IMR-90 (cell line): Measurements from ENCODE around the gene WWP2. TPM values are rescaled to one million over a fixed set of nuclear protein-coding genes. Genes with fewer than 3 reads are reported as not detected.

Experiments
- ATAC-seq: fragments of 200-7000 bp; cut with Tn5 transposase; 2 replicates; pipeline ENCODE4 v1.9.1; 2020; ENCODE audit warnings: low read depth, mild to moderate bottlenecking, moderate library complexity
- BruUV-seq: library from RNA; stranded (reverse); fragments of 400-500 nt; replicated peaks from 2 replicates; lab custom pipeline; 2021; lab: Mats Ljungman, UMichigan
- CTCF ChIA-PET: fragments of 300-600 bp; formaldehyde crosslinking; extraction: SDS; loops from one replicate; lab custom pipeline; 2021; ENCODE audit warnings: antibody characterized with exemption; lab: Yijun Ruan, JAX
- POLR2A ChIA-PET: fragments of 300-600 bp; sonication (Branson Sonifier 250); formaldehyde crosslinking; loops from one replicate; lab custom pipeline; 2022; ENCODE audit warnings: antibody characterized with exemption; ENCODE audit not compliant: unreplicated experiment; lab: Charles Lee
- DNase-seq: peaks from one replicate; pipeline ENCODE4 v3.0.0; 2013
- H2AFZ ChIP-seq: replicated peaks from 2 replicates; pipeline ENCODE3; 2013; ENCODE audit warnings: low read length, mild to moderate bottlenecking; ENCODE audit not compliant: poor library complexity
- H2AK5ac ChIP-seq: 2 replicates; pipeline ENCODE4 v1.6.1; 2013; ENCODE audit warnings: low read depth, low read length, inconsistent platforms
- H2AK9ac ChIP-seq: replicated peaks from 2 replicates; pipeline ENCODE3; 2013; ENCODE audit warnings: mild to moderate bottlenecking, low read depth, low read length, moderate library complexity; ENCODE audit not compliant: poor library complexity
- H2BK120ac ChIP-seq: 2 replicates; pipeline ENCODE4 v1.6.1; 2013; ENCODE audit warnings: low read depth, low read length, inconsistent platforms
- H2BK15ac ChIP-seq: 3 replicates; pipeline ENCODE4 v1.6.1; 2013; ENCODE audit warnings: low read depth, low read length, inconsistent platforms
- H2BK20ac ChIP-seq: 2 replicates; pipeline ENCODE4 v1.6.1; 2013; ENCODE audit warnings: low read depth, mild to moderate bottlenecking, inconsistent platforms, low read length, moderate library complexity
- H2BK5ac ChIP-seq: 2 replicates; pipeline ENCODE4 v1.6.1; 2013; ENCODE audit warnings: mild to moderate bottlenecking, low read depth, low read length, inconsistent platforms; ENCODE audit not compliant: poor library complexity, severe bottlenecking
- H3K14ac ChIP-seq: replicated peaks from 2 replicates; pipeline ENCODE4 v1.6.1; 2013; ENCODE audit warnings: low read depth, low read length, inconsistent platforms
- H3K18ac ChIP-seq: 2 replicates; pipeline ENCODE4 v1.6.1; 2013; ENCODE audit warnings: low read depth, low read length, control low read depth
- H3K23ac ChIP-seq: 2 replicates; pipeline ENCODE4 v1.6.1; 2013; ENCODE audit warnings: low read depth, low read length, inconsistent platforms
- H3K27ac ChIP-seq: 2 replicates; pipeline ENCODE4 v1.5.1; 2013; ENCODE audit warnings: mild to moderate bottlenecking, control low read depth, low read length; ENCODE audit not compliant: insufficient read depth
- H3K27me3 ChIP-seq: 2 replicates; pipeline ENCODE4 v1.6.1; 2013; ENCODE audit warnings: low read length; ENCODE audit not compliant: control insufficient read depth, insufficient read depth
- H3K36me3 ChIP-seq: 2 replicates; pipeline ENCODE4 v1.6.1; 2013; ENCODE audit warnings: low read length, mixed read lengths; ENCODE audit not compliant: control insufficient read depth, insufficient read depth
- H3K4ac ChIP-seq: 2 replicates; pipeline ENCODE4 v1.6.1; 2013; ENCODE audit warnings: low read depth, low read length, inconsistent platforms
- H3K4me1 ChIP-seq: 2 replicates; pipeline ENCODE4 v1.6.1; 2013; ENCODE audit warnings: low read length, mixed read lengths; ENCODE audit not compliant: control insufficient read depth, insufficient read depth
- H3K4me2 ChIP-seq: 2 replicates; pipeline ENCODE4 v1.6.1; 2013; ENCODE audit warnings: low read depth, mild to moderate bottlenecking, control low read depth, low read length, moderate library complexity
- H3K4me3 ChIP-seq: 2 replicates; pipeline ENCODE4 v1.5.1; 2013; ENCODE audit warnings: low read depth, mild to moderate bottlenecking, control low read depth, low read length, moderate library complexity; ENCODE audit not compliant: insufficient read depth
- H3K56ac ChIP-seq: 2 replicates; pipeline ENCODE4 v1.6.1; 2013; ENCODE audit warnings: low read length, inconsistent platforms; ENCODE audit not compliant: insufficient read depth; ENCODE audit errors: extremely low read depth
- H3K79me1 ChIP-seq, 2 experiments: 2 replicates each; pipeline ENCODE4 v1.6.1; 2013; ENCODE audit warnings: low read length in 2 of 2, inconsistent platforms in 1 of 2, low read depth in 1 of 2
- H3K9ac ChIP-seq: 2 replicates; pipeline ENCODE4 v1.6.1; 2013; ENCODE audit warnings: low read depth, low read length, control low read depth
- H3K9me1 ChIP-seq: 2 replicates; pipeline ENCODE4 v1.6.1; 2013; ENCODE audit warnings: low read length, inconsistent platforms; ENCODE audit not compliant: insufficient read depth
- H3K9me3 ChIP-seq: 2 replicates; pipeline ENCODE4 v1.6.1; 2013; ENCODE audit warnings: low read length; ENCODE audit not compliant: control insufficient read depth, insufficient read depth
- H4K20me1 ChIP-seq: 2 replicates; pipeline ENCODE4 v1.6.1; 2013; ENCODE audit warnings: low read length, inconsistent platforms; ENCODE audit not compliant: insufficient read depth
- H4K5ac ChIP-seq: 2 replicates; pipeline ENCODE4 v1.6.1; 2013; ENCODE audit warnings: mild to moderate bottlenecking, low read depth, low read length, control low read depth
- H4K8ac ChIP-seq, 2 experiments: 2 replicates each; pipeline ENCODE4 v1.6.1; 2013; ENCODE audit warnings: low read depth in 2 of 2, low read length in 2 of 2, control low read depth in 1 of 2, inconsistent platforms in 1 of 2
- H4K91ac ChIP-seq: 2 replicates; pipeline ENCODE4 v1.6.1; 2013; ENCODE audit warnings: low read depth, low read length, inconsistent platforms; ENCODE audit not compliant: insufficient read depth
- BHLHE40 ChIP-seq: fragments of 150-350 bp; IDR thresholded peaks from 2 replicates; pipeline ENCODE4 v1.6.1; 2016; ENCODE audit warnings: mild to moderate bottlenecking, low read depth, low read length
- CEBPB ChIP-seq: IDR thresholded peaks from 2 replicates; pipeline ENCODE4 v1.6.1; 2012; ENCODE audit warnings: low read depth, low read length, improper control_type of control experiment
- CHD1 ChIP-seq: IDR thresholded peaks from 2 replicates; pipeline ENCODE4 v1.6.1; 2012; ENCODE audit warnings: low read depth, low read length, improper control_type of control experiment
- CTCF ChIP-seq: conservative IDR thresholded peaks from 2 replicates; pipeline ENCODE4 v1.5.1; 2012; ENCODE audit warnings: mild to moderate bottlenecking, low read depth, low read length, improper control_type of control experiment
- ELK1 ChIP-seq: fragments of 150-350 bp; IDR thresholded peaks from 2 replicates; pipeline ENCODE4 v1.6.1; 2016; ENCODE audit warnings: low read depth, mild to moderate bottlenecking, low read length, moderate library complexity, borderline replicate concordance
- FOS ChIP-seq: fragments of 150-350 bp; IDR thresholded peaks from 2 replicates; pipeline ENCODE4 v1.6.1; 2016; ENCODE audit warnings: low read depth, low read length
- MAFK ChIP-seq: IDR thresholded peaks from 2 replicates; pipeline ENCODE4 v1.6.1; 2012; ENCODE audit warnings: low read depth, low read length, improper control_type of control experiment
- MAZ ChIP-seq: IDR thresholded peaks from 2 replicates; pipeline ENCODE4 v1.6.1; 2012; ENCODE audit warnings: low read depth, mild to moderate bottlenecking, low read length, improper control_type of control experiment, moderate library complexity, borderline replicate concordance
- MXI1 ChIP-seq: IDR thresholded peaks from 2 replicates; pipeline ENCODE4 v1.6.1; 2012; ENCODE audit warnings: low read depth, mild to moderate bottlenecking, low read length, moderate library complexity, borderline replicate concordance
- NFE2L2 ChIP-seq: fragments of 150-350 bp; IDR thresholded peaks from 2 replicates; pipeline ENCODE4 v1.6.1; 2016; ENCODE audit warnings: low read depth, mild to moderate bottlenecking, low read length
- POLR2A ChIP-seq: IDR thresholded peaks from 2 replicates; pipeline ENCODE4 v1.6.1; 2012; ENCODE audit warnings: mild to moderate bottlenecking, low read depth, low read length
- RAD21 ChIP-seq: IDR thresholded peaks from 2 replicates; pipeline ENCODE4 v1.6.1; 2012; ENCODE audit warnings: low read length, improper control_type of control experiment
- RCOR1 ChIP-seq: IDR thresholded peaks from 2 replicates; pipeline ENCODE4 v1.6.1; 2012; ENCODE audit warnings: mild to moderate bottlenecking, low read length, improper control_type of control experiment; ENCODE audit not compliant: insufficient replicate concordance
- RFX5 ChIP-seq: IDR thresholded peaks from 2 replicates; pipeline ENCODE4 v1.8.0; 2012; ENCODE audit warnings: low read depth, mild to moderate bottlenecking, low read length, moderate library complexity
- SMC3 ChIP-seq: fragments of 150-350 bp; IDR thresholded peaks from 2 replicates; pipeline ENCODE4 v1.6.1; 2016; ENCODE audit warnings: low read depth, mild to moderate bottlenecking, antibody characterized with exemption, low read length, moderate library complexity
- USF2 ChIP-seq: fragments of 150-350 bp; IDR thresholded peaks from 2 replicates; pipeline ENCODE4 v1.6.1; 2017; ENCODE audit warnings: mild to moderate bottlenecking, antibody characterized with exemption, low read length, low read depth
- WGBS, 2 experiments: methylation state at CpG; one replicate each; pipeline versions ENCODE4 v1.1.5 to v1.1.7; 2013; ENCODE audit warnings: missing lambda C conversion rate in 2 of 2; ENCODE audit not compliant: insufficient read length in 1 of 2; ENCODE audit errors: extremely low coverage in 2 of 2; 5-methylcytosine and 5-hydroxymethylcytosine counted together
- dilution Hi-C: fragments of 300-500 bp; cut with HindIII; formaldehyde crosslinking; loops from one replicate; pipeline ENCODE4 v1.14.3; 2018; ENCODE audit warnings: low sequenced_read_pairs; ENCODE audit not compliant: unreplicated experiment
- in situ Hi-C: fragments of 300-500 bp; cut with MboI; formaldehyde crosslinking; loops from 3 replicates; pipeline ENCODE4 v1.14.3; 2019; ENCODE audit warnings: low sequenced_read_pairs, inconsistent platforms, mixed read lengths
- intact Hi-C: fragments of 100-400 bp; cut with micrococcal nuclease; formaldehyde crosslinking; loops from 2 replicates; pipeline ENCODE4 v1.10.0; 2022
- polyA plus RNA-seq, 3 experiments: library from polyadenylated mRNA; depleted of rRNA; stranded (reverse); fragments of >200 nt; gene quantifications; 2 replicates each; pipeline ENCODE4 v1.2.3, GENCODE V29; 2012; ENCODE audit warnings: low replicate concordance in 1 of 3
- total RNA-seq: library from RNA; depleted of rRNA; stranded (reverse); fragments of >200 nt; gene quantifications from 2 replicates; pipeline ENCODE4 v1.2.3, GENCODE V29; 2012

The WWP2 gene
- total and polyA plus RNA-seq, 2 of the 4 experiments (the other 2 are of a cell fraction): 12.7 to 13.7 TPM

GRCh38 chr16:69931631-69932030 lies 169.5 kb downstream of the WWP2 start:
- in situ Hi-C loops: loop anchor here (5.0 kb wide), 1 partner anchor 134 kb away; no protein-coding TSS in a partner anchor
- peaks cover 34% of the 10 kb centered on the region for H3K36me3 ChIP-seq

More at GRCh38 chr16:69931631-69932030, 169.5 kb downstream of the WWP2 start:
- H3K9me3 ChIP-seq: no peaks in the 10 kb centered on the region
- H3K18ac ChIP-seq: no peak overlapping the region
- H2AK9ac ChIP-seq: no peak overlapping the region
- peaks cover 0 to 4% of the 10 kb centered on the region in 2 experiments; a peak in 1 of 4 replicates for H3K79me1 ChIP-seq
- H3K9me1 ChIP-seq: 0 out of 2 replicates have a peak, but pooled peaks cover 2% of the 10 kb centered on the region
- BruUV-seq: no TSS peak
- no peak overlapping the region for H4K5ac ChIP-seq
- POLR2A ChIA-PET: no interaction called here
- no peak overlapping the region for H2BK120ac ChIP-seq
- no peak overlapping the region for H2AFZ ChIP-seq
- no peak overlapping the region for H3K14ac ChIP-seq
- no peak overlapping the region for H2AK5ac ChIP-seq
- TF ChIP-seq MXI1 (no peak), BHLHE40 (no peak), ELK1 (no peak), NFE2L2 (no peak), SMC3 (no peak), RCOR1 (no peak), CTCF (no peak), USF2 (no peak), MAFK (no peak), POLR2A (no peak), FOS (no peak), CEBPB (no peak), RAD21 (no peak), RFX5 (no peak), CHD1 (no peak), MAZ (no peak)
- 97% methylated on average over 6 of the region's 13 CpGs; no CpG with 5 or more reads in 1 of the 2 experiments for whole genome bisulfite sequencing, 2 experiments
- CTCF ChIA-PET: interaction anchor here (1.2 kb wide), 1 partner anchor 134 kb away, joined by 3 read pairs; no protein-coding TSS in a partner anchor
- H2BK5ac ChIP-seq: no peak overlapping the region
- no peak overlapping the region for H3K9ac ChIP-seq
- no peak overlapping the region for H3K4ac ChIP-seq
- no peak overlapping the region for H3K23ac ChIP-seq
- ATAC-seq: no peak
- intact Hi-C loops: loop anchor here (5.0 kb wide), 1 partner anchor 219 kb away; no protein-coding TSS in a partner anchor
- H4K8ac ChIP-seq: no peak overlapping the region
- H3K27ac ChIP-seq: no peak overlapping the region
- no peak overlapping the region for H2BK20ac ChIP-seq
- H4K20me1 ChIP-seq: no peaks in the 10 kb centered on the region
- peaks cover 2% of the 10 kb centered on the region; the same call in 1 of the 2 replicates for H3K4me1 ChIP-seq
- dilution Hi-C loops: no loop called here
- no peak overlapping the region for H4K91ac ChIP-seq
- no peak overlapping the region for H3K56ac ChIP-seq
- no peak overlapping the region for H3K4me3 ChIP-seq
- H3K27me3 ChIP-seq: no peaks in the 10 kb centered on the region
- no peak overlapping the region for H2BK15ac ChIP-seq
- no peak for DNase-seq
- no peak overlapping the region for H3K4me2 ChIP-seq
